ENCODE measurements around the gene MTHFD1.

- no peak for TF ChIP-seq POLR2A (IDR thresholded peaks at IDR 0.05)
- TF ChIP-seq, protein P1, sequence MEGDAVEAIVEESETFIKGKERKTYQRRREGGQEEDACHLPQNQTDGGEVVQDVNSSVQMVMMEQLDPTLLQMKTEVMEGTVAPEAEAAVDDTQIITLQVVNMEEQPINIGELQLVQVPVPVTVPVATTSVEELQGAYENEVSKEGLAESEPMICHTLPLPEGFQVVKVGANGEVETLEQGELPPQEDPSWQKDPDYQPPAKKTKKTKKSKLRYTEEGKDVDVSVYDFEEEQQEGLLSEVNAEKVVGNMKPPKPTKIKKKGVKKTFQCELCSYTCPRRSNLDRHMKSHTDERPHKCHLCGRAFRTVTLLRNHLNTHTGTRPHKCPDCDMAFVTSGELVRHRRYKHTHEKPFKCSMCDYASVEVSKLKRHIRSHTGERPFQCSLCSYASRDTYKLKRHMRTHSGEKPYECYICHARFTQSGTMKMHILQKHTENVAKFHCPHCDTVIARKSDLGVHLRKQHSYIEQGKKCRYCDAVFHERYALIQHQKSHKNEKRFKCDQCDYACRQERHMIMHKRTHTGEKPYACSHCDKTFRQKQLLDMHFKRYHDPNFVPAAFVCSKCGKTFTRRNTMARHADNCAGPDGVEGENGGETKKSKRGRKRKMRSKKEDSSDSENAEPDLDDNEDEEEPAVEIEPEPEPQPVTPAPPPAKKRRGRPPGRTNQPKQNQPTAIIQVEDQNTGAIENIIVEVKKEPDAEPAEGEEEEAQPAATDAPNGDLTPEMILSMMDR (IDR thresholded peaks at IDR 0.05): no peak
Measured at GRCh38 chr14:64504310-64504896, 116.2 kb downstream of the MTHFD1 start, which contains the start of gene ZBTB1.

Measured in testis (tissue), 2 donors.